Stimulated activated CD4-positive, alpha-beta T cell treated with anti-CD3 and anti-CD28 coated beads, TNF-alpha, amount 100 ng/mL, for 48 hours (primary cell): ENCODE results near the gene RSBN1L.
"Not testable (repeated sequence)": the region's sequence is repeated elsewhere in the genome, so short reads cannot be mapped to it uniquely, and the experiment has no call there.

Experiments used
- DNase-seq, 3 donors: peaks; one replicate each; pipeline ENCODE4 v3.0.0-alpha.2; 2020; ENCODE audit warnings: low read depth in 3 of 3

The RSBN1L gene

GRCh38 chr7:77770316-77770715 is 74.1 kb downstream of the RSBN1L start:
- no peak for DNase-seq

- no peak for DNase-seq
Measured at GRCh38 chr7:77771901-77772300, 75.6 kb downstream of the RSBN1L start.

- no peak for DNase-seq
Measured at GRCh38 chr7:77778535-77778934, 82.3 kb downstream of the RSBN1L start.

- no peak for DNase-seq
Measured at GRCh38 chr7:77782383-77782782, 86.1 kb downstream of the RSBN1L start.

- DNase-seq, result no peak
Measured at GRCh38 chr7:77783111-77783510, 86.9 kb downstream of the RSBN1L start.

- DNase-seq, result no peak
Measured at GRCh38 chr7:77783545-77783944, 87.3 kb downstream of the RSBN1L start.

- DNase-seq, result not testable (repeated sequence)
Measured at GRCh38 chr7:77784426-77784825, 88.2 kb downstream of the RSBN1L start.

GRCh38 chr7:77786018-77786417 is 89.8 kb downstream of the RSBN1L start:
- no peak for DNase-seq

- no peak for DNase-seq
Measured at GRCh38 chr7:77786741-77787140, 90.5 kb downstream of the RSBN1L start.

- DNase-seq, result no peak
Measured at GRCh38 chr7:77788327-77788902, 92.2 kb downstream of the RSBN1L start.

- DNase-seq, result no peak
Measured at GRCh38 chr7:77791336-77791735, 95.1 kb downstream of the RSBN1L start.

GRCh38 chr7:77791956-77792355 is 95.7 kb downstream of the RSBN1L start:
- DNase-seq, result no peak

GRCh38 chr7:77794000-77794399 is 97.7 kb downstream of the RSBN1L start:
- no peak for DNase-seq

GRCh38 chr7:77796109-77796508 is 99.8 kb downstream of the RSBN1L start:
- DNase-seq, result no peak

- DNase-seq, result no peak
Measured at GRCh38 chr7:77796960-77797359, 100.7 kb downstream of the RSBN1L start.

- DNase-seq, result no peak
Measured at GRCh38 chr7:77797734-77798393, 101.6 kb downstream of the RSBN1L start.

- peak; percentile 87 to 88 (median 88) for DNase-seq
Measured at GRCh38 chr7:77798394-77799077, 102.3 kb downstream of the RSBN1L start, which contains the start of the genes PHTF2 and TMEM60. Gene PHTF2 (plus strand): TSS chr7:77798773. Gene TMEM60 (minus strand): TSS chr7:77798434. CDS start chr7:77794373, 4,061 bp downstream.

GRCh38 chr7:77799078-77799964 is 103.1 kb downstream of the RSBN1L start:
- peak in 1 of 3 donors; percentile 14 for DNase-seq

- no peak for DNase-seq
Measured at GRCh38 chr7:77800158-77800557, 103.9 kb downstream of the RSBN1L start.

GRCh38 chr7:77800730-77801129 is 104.5 kb downstream of the RSBN1L start:
- no peak for DNase-seq

GRCh38 chr7:77802557-77803405 is 106.5 kb downstream of the RSBN1L start:
- DNase-seq, result no peak
